HG03139 (cell line): ENCODE results near the gene IFT80.
A peak's percentile ranks its signal among the peaks of the same experiment; 100 is the strongest.
"Not testable (repeated sequence)": the region's sequence is repeated elsewhere in the genome, so short reads cannot be mapped to it uniquely, and the experiment has no call there.

Experiments used
- ATAC-seq: cut with Tn5 transposase; IDR thresholded peaks from one replicate; pipeline ENCODE4 v1.9.1; 2021; ENCODE audit not compliant: unreplicated experiment

The IFT80 gene

DNA sequence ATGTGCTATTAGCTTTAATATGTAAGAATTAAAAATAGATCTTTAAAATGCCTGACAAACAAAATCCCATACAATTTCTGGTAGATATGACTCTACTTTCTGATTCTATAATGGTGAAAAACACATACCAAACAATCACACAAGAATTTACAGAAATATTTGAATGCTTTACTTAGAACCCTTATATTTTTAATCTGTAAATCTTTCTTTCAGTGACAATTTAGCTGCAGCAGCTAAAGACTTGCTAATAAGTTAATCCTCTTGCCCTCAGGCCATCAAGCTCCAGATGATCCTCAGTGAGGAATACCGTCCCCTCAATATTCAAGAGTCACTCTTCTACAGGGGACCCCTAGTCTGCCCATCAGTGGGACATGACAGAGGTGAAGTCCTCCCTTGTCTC, 118.2 kb downstream of the IFT80 start:
- ATAC-seq = no peak

DNA sequence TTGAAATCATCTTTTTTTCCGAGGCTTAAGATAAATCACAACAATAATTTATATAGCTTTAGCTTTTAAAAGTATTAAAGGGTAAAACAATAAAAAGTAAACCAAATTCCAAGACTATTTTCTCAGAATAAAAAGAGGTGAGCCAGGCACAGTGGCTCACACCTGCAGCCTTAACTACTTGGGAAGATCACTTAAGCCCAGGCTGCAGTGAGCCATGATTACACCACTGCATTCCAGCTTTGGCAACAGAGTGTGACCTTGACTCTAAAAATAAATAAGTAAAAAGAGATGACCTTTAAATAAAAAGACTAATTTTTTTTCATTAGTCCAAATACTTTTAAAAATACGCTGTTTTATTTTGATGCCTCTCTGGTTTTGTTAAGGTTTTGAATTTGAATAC, 119.4 kb downstream of the IFT80 start:
- no peak for ATAC-seq

DNA sequence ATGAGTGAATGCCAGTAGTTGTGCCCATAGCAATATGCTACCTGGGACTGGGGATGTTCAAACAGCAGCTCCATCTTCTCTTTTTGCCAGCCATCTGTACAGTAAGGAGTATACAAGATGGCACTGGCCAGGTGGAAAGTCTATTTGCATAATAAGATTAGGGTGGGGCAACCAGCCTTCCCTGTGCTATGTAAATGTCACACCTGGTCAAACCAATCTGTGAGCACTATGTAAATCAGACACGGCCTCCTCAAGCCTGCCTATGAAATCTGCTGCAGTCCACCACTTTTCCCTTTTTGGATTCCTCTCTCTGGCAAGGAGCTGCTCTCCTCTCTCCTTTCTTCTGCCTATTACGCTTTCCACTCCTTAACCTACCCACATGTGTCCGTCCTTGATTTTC, 120.8 kb downstream of the IFT80 start:
- ATAC-seq = no peak

DNA sequence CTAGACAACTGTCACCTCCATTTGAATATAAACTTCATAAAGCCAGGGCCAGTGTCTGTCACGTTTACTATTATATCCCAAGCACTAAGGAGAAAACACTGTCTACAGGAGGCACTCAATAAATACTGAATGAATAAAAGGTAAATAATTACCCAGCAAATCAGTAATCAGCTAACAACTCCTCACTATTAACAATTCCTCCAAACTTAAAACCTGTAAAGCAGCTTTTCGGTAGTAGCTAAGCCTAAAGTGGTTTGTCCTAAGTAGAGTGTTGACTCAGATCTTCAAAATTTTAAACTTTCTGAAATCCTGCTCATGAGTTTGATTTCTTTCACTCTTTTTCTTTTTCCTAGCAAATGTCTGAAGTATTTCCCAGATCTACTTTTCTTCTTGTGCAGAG, 133.9 kb downstream of the IFT80 start:
- ATAC-seq = no peak

DNA sequence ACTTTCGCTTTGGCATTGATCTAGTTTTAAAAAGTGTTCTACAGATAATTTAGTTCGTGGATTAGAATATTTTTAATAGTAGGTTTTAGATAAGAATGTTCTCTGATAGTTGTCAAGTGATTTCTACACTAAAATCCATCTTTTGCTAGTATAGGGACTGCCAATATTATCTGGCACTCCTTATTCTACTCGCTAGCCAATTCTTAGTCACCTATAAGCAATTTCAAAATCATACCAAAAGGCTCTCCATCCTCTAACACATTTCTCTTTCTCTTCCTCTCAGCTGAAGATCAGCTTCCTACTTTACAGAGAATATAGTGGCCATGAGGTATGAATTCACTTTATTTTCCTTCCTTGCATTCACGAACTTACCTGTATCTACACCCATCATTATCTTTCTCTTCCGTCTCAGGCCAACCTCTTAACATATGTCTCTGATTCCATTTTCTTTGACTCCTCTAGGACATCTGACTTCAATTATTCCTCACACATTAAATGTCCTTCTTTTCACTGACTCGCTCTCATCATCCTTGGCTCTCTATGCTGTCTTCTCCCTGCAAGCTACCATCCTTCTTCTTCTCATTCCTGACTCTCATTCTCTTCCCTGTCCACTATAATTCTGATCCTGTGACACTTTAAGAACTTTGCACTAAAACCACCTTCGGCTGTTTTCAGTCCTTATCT, 138.3 kb downstream of the IFT80 start:
- ATAC-seq = no peak

DNA sequence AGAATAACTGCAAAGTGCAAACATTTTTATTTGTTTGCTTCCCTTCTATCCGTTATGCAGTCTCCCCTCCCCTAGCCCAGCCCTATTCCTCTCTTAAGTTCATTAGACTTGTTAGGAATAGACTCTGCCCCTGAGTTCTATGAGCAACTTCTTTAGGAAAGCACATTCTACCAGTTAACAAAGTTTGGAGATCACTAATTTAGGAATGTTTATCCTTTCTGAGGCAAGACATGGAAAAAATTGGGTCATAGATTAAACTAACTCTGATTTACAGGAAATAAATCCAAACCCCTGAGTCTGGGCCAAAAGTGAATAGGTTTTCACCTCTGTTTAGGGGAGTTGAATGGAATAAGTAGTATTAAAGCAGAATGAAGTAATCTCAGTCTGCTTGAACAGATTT, 139.4 kb downstream of the IFT80 start:
- no peak for ATAC-seq

DNA sequence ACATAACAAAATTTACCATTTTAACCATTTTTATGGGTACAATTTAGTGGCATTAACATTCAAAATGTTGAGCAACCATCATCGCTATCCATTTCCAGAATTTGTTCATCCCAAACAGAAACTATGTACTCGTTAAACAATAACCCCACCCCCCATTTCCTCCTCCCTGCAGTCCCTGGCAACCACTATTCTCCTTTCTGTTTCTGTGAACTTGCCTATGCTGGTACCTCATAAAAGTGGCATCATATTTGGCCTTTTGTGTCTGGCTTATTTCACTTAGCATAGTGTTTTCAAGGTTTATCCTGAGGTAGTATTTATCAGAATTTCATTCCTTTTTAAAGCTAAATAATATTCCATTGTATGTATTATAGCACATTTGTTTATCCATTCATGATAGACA, 141.4 kb downstream of the IFT80 start:
- no peak for ATAC-seq

DNA sequence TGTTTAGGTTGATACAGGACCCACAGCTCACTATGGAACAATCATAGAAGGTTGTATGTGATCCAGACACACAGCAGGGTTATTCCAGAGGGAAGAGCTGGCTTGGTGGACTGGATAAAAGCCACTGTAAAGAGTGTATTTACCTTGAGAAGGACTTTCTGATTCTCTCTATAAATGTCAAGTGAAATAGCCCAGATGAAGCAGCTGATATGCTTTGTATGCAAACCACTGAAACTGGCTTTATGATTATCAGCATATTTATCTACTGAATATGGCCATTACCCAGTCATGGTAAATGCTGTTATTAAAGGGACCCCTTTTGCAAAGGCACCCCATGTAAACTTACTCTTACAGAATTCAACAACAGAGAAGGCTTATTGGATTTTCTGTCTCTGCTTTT, 145.7 kb downstream of the IFT80 start:
- ATAC-seq = no peak

DNA sequence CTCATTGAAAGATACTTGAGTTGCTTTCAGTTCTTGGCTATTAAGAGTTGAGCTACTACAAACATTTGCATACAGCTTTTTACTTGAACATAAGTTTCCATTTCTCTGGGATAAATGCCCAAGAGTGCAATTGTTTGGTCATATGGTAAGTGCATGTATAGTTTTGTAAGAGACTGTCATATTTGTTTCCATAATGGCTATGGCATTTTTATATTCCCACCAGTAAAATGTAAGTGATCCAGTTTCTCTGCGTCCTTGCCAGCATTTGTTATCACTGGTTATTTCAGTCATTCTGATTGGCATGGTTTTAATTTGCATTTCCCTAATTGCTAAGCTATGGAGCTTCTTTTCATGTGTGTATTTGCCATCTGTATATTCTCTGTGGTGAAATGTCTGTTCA, 151.3 kb downstream of the IFT80 start:
- ATAC-seq = no peak

DNA sequence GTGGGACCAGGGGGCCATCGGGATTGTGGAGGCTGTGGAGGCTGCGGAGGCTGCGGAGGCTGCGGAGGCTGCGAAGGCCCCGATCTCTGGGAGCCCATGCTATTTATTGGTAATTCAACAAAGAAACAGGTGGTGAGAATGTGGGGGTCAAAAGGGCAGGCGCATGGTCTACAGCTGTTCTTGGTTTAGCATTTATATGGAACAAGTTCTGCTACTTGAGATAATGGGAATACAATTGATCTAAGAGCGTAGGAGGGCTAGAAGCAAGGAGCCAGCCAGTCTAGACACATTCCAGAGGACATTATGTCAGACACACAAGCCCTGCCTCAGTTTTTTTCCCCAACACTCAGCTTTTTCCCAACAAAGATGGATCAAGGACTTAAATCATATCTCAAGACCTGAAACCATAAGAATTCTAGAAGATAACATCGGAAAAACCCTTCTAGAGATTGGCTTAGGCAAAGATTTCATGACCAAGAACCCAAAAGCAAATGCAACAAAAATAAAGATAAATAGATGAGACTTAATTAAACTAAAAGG, 153.7 kb downstream of the IFT80 start:
- no peak for ATAC-seq

DNA sequence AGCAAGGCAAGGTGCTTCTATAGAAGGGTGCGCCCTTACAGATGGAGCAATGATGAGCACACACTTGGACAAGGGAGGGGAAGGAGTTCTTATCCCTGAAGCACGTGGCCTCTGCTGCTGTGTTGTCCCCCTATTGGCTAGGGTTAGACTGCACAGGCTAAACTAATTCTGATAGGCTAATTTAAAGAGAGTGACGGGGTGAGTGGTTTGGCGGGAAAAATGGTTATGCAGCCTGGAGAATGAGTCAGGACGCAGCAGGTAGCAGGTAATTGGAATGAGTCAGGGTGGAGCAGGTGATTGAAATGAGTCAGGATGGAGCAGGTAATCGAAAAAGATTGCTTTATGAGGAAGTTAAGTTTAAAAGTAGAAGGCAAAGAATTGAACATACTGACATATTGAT, 158.3 kb downstream of the IFT80 start:
- not testable (repeated sequence) for ATAC-seq

DNA sequence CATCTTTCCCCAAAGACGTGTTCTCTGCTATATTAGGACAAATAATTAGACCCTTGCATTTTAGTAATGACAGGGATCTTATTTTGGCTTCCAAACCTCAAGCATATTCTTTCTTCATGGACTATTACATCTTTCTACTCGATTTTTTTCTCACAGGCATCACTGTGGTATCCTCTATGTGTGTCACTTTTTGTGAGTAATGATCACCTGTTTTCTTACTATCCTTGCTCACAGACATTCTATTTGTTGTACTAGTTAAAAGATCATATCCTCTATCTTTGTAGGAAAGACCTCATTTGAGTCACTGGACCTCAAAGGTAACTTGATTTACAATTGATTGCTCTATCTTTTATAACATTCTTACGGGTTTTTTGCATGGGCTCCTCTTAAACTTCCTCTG, 167.0 kb downstream of the IFT80 start:
- no peak for ATAC-seq

DNA sequence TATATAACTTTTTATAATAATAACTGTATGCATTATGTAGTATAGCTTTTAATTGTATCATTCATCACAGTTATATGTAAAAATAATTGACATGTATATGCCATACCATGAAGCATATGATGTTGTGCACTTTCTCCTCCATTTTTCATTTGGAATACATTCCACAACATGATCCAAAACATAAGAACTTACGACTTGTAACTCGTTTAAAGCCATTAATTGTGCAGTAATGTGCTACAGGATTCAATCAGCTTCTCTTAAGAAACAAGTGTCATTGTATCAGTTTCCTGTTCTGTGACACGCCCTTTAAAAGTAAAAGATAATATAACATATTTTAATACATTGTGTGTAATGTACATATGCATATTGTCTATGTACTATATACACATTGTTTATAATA, 171.6 kb downstream of the IFT80 start:
- ATAC-seq = no peak

DNA sequence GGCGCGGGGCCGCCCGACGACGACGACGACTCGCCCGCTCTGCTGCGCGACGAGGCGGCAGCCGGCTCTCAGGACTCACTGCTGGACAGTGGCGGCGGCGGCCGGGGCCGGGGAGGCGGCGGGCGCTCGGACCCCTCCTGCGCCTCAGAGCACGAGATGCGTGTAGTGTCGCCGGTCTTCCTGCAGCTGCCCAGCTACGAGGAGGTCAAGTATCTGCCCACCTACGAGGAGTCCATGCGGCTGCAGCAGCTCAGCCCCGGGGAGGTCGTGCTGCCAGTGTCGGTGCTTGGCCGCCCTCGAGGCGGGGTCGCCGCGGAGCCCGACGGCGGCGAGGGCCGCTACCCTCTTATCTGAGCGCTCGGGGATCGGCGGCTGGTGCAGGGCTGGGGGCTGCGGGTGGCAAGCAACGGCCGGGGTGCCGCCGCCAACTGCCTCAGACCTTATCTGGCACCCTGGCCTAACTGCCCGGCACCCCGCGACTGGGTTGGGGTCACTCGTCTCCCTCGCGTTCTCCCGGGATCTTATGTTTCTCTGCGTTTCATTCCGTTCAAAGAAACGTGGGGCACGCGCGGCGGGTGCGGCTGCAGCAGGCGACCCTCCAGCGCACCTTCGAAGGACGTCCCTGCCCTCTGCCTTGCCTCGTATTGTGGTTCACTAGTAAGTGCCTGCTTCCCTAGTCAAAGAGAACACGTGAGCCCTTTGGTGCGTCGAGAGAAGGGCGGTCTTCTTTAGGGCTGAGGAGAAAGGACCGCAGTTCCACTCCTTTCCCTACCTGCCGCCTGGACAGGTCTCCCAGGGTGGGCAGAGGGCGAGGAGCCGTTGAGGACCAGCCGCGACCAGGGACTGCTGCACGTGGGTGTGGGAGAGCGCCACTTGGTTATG, 172.8 kb downstream of the IFT80 start:
- ATAC-seq = peak; percentile 8

DNA sequence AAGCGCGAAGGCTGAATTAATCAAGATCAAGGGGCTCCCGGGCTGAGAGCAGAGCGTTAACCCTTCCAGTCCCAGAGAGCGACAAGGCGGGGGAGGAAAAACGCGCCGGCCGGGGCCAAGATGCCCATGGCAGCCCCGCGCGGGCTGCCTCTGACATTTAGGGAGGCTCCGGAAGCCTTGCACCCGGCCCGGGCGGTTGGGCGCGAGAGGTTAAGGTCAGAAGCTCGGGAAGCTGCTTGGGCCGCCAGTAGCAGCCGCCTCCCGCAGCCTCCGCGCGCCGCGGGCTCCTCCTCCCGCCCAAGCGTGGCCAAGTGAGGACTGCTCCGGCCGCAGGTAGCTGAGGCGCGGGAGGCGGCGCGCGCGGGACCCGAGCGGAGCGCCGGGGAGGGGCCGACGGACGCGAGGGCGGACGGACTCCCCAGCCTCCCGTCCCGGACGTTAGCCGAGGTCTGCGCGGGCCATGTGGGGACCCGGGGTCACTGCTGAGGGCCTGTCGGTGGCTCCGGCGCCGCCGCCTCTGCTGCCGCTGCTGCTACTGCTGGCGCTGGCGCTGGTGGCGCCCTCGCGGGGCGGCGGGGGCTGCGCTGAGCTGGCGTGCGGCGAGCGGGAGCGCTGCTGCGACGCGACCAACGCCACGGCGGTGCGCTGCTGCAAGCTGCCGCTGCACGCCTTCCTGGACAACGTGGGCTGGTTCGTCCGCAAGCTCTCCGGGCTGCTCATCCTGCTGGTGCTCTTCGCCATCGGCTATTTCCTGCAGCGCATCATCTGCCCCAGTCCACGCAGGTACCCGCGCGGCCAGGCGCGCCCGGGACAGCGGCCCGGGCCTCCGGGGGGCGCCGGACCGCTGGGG, 173.6 kb downstream of the IFT80 start, which contains the start of gene C3orf80:
Gene C3orf80, plus strand, starts transcription at position 247 of the 850 bp plus-strand sequence. Its CDS starts 214 bp downstream, at position 461.
- peak; percentile 83 for ATAC-seq

DNA sequence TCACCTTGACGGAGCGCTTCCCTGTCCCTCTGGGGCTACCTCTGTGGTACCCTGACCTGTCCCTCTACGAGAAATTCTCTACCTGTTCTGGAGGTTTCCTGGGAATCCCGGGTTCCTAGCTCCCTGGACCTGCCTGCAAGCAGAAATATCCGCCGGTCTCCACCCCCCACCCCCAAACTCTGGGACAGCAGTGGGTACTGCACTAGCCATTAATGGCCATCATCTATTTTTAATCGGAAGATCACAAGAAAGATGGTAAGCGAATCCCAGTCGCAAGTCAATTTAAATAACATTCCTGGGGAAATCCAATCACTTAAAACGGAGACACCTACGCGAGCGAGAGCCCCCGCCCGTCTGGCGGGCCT, 174.2 kb downstream of the IFT80 start:
- no peak for ATAC-seq

DNA sequence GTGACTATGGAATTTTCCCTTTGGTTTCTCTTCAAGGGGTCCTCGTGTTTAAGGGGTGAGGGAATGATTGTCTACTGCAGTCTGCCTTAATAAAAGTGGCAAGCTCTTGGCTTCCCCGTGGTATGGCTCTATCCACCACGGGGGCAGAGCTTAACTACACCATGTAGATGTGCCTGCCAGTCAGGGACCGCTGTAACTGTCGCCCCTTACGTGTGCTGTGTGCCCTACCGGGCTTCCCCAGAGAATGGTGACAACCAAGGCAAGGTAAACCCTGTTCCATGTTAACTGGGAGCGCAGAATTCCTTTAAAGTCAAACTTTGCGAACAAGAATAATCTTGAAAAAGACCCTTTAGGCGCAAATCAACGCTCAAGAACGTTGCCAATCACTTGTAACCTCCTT, 174.8 kb downstream of the IFT80 start:
- no peak for ATAC-seq

DNA sequence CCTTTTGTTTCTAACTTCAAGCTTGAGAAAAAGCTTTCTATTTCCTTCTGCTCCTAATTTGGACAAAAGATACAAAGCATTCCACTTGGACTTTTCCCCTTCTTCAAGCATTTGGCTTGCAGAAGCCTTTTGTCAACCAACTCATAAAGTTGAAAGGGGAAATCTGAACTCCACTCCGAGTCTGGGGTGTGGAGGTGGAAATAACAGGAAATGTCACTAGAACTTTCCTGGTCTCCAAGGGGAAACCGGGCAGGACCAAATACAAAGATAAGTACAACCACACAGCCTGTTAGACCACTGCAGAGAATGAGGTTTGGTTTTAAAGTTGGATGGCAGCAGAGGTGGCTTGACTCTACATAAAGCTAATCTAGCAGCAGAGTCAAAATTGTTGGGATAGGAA, 178.0 kb downstream of the IFT80 start:
- ATAC-seq = no peak

DNA sequence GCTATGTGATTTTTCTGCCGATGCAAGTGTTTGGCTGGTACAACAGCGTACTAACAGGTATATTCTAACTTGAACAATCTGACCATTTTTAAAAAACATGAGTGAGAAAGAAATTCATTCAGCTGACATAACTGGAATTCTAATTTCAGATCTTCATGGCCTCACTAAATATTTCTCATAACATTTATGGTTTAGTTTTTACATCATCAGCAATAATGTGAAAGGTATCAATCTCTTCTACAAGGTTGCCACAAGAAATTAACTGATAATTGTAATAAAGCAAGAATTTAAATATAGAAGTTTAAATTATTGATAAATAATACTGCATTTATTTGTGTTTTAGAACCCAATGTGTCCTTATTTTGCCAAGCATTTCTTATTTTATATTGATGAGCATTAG, 179.0 kb downstream of the IFT80 start:
- ATAC-seq = no peak

DNA sequence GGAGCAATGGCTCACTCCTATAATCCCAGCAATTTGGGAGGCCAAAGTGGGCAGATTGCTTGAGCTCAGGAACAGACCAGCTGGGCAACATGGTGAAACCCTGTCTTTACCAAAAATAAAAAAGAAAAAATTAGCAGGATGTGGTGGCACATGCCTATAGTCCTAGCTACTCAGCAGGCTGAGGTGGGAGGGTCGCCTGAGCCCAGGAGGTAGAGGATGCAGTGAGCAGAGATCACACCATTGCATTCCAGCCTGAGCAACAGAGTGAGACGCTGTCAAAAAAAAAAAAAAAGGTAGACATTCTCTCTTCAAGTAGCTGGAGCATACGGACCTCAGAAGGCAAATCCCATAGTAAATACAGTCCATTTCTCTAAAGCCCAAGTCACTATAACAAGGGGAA, 180.9 kb downstream of the IFT80 start:
- ATAC-seq = no peak

DNA sequence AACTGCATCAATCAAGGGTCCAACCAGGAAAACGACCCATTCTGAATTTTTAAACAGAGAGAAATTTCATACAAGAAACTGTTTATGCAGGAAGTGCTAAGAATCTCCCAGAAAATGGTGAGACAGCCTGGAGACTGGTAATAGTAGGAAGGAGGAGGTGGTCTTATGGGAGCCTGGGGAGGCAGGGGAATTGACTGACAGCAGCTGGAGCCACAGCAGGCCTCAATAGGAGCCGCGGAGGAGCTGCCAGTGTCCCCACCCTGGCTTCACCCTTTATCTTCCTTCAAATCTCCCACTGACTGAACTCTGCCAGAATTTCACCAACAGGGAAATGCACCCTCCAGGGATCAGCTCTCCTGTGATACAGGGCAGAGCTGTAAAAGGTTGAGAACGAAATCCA, 181.3 kb downstream of the IFT80 start:
- ATAC-seq = no peak
